Effector CD8-positive, alpha-beta T cell (primary cell): ENCODE measurements around the gene TCF7L1.
"Not testable (repeated sequence)": the region's sequence is repeated elsewhere in the genome, so short reads cannot be mapped to it uniquely, and the experiment has no call there.

ENCODE experiments used
- DNase-seq: peaks from one replicate; lab custom pipeline; 2025; lab: John Stamatoyannopoulos, UW

The TCF7L1 gene

DNA sequence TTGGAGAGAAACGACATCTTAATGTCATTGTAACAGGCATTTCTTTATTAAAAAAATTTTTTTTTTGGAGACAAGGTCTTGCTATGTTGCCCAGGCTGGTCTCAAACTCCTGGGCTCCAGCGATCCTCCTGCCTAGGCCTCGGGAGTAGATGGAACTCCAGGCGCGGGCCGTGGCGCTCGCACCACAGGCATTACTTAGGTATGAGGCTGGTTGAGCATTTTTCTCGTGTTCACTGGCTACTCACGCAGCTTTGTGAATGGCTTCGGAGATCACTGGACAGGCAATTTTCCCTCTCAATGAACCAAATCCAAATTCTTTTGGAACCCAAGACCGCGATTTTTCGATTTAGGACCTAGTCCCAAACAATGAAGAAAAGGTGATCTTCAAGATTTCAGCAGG, 795 bp upstream of the TCF7L1 start:
- DNase-seq, result no peak

- DNase-seq, result no peak
Measured at GRCh38 chr2:85133751-85134254, 611 bp downstream of the TCF7L1 start.

- DNase-seq, result no peak
Measured at GRCh38 chr2:85134255-85134895, 1.2 kb downstream of the TCF7L1 start.

GRCh38 chr2:85134896-85135659, 1.9 kb downstream of the TCF7L1 start:
- DNase-seq, result no peak

DNA sequence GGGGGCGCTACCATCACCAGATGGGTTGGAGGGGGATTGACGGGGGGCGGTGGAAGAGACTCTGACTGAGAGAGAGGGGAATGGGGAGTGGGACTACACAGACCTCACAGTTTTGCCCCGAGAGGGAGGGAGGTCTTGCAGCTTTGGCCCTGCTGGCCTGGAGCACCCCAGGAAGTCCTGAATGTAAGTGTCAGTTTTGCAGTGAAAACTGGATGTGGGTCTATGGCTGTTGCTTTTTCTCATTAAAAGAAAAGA, 2.4 kb downstream of the TCF7L1 start:
- no peak for DNase-seq

- DNase-seq, result no peak
Measured at GRCh38 chr2:85137156-85137555, 4.0 kb downstream of the TCF7L1 start.

- no peak for DNase-seq
Measured at GRCh38 chr2:85143463-85144082, 10.4 kb downstream of the TCF7L1 start.

GRCh38 chr2:85145116-85145820, 12.1 kb downstream of the TCF7L1 start:
- DNase-seq, result no peak

DNA sequence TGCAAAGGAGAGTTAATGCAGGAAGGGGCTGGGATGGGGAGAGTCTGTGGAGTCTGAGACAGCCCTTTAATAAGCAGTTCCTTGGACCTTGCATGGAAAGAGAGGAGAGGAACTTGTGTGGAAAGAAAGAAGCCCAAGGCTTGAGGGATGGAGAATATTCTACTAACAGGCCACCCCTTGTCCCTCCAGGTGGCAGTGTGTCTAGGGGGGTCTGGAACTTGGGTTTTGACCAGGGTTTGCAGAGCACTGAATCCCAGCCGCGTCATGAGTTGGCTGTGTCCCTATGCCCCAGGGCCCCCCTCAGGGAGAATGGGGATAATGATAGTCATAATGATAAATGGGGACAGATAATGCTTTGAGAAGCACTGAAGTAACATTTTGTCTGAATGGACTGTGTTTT, 15.0 kb downstream of the TCF7L1 start:
- DNase-seq, result no peak

GRCh38 chr2:85151026-85151425, 17.8 kb downstream of the TCF7L1 start:
- no peak for DNase-seq

GRCh38 chr2:85152895-85153294, 19.7 kb downstream of the TCF7L1 start:
- no peak for DNase-seq

- no peak for DNase-seq
Measured at GRCh38 chr2:85154048-85154753, 21.0 kb downstream of the TCF7L1 start.

GRCh38 chr2:85155082-85155481, 21.9 kb downstream of the TCF7L1 start:
- DNase-seq, result not testable (repeated sequence)

- DNase-seq, result no peak
Measured at GRCh38 chr2:85156153-85156552, 23.0 kb downstream of the TCF7L1 start.

GRCh38 chr2:85156619-85157018, 23.4 kb downstream of the TCF7L1 start:
- DNase-seq, result no peak

DNA sequence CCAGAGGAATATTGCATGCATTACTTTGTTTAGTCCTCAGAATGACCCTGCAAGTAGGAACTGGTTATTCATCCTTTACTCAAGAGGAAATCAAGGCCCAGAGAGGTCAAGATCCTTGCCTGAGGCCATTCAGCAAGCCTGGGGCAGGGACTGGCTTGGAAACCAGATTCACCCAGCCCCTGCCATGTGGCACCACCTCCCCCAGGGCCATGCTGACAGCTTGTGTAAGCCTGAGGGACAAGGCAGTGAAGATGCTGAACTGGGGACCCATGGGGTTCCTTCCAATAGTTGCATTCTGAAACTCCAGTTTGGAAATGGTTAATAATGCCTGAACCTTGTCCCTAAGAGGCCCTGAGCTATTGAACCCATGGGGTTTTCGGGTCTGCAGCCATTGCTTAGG, 24.2 kb downstream of the TCF7L1 start:
- DNase-seq, result no peak

GRCh38 chr2:85158559-85159273, 25.5 kb downstream of the TCF7L1 start:
- no peak for DNase-seq

GRCh38 chr2:85159589-85159988, 26.4 kb downstream of the TCF7L1 start:
- no peak for DNase-seq

- no peak for DNase-seq
Measured at GRCh38 chr2:85160966-85161960, 28.1 kb downstream of the TCF7L1 start.

DNA sequence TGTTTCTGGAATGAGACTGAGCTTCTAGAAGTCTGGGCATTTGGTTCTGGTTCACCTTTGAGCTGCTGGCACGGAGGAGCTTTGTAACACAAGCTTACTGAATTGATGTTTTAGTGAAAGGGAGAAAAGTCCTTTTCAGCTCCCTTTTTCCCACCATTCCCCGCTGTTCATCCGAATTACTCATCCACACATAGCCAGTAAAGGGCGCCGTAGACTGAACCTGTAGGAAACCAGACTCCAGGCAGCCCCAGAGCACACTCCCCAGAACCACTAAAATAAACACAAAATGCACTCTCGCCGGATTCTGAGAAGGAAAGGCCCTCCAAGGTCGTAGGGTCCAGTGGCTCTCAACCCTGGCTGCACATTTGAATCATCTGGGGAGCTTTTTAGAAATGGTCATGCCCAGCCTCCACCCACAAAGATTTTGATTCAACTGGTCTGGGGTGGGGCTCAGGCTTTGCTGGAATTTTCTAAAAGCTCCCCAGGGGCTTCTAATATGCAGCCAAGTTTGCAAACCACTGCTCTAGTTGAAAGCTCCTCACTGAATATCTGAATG, 29.6 kb downstream of the TCF7L1 start:
- no peak for DNase-seq
